HepG2 (cell line): ENCODE data around the gene CALML6. TPM values are rescaled to one million over a fixed set of nuclear protein-coding genes. Genes with fewer than 3 reads are reported as not detected.

Experiments
- ADNP ChIP-seq: sonication (generic); formaldehyde crosslinking; IDR thresholded peaks from 2 replicates; pipeline ENCODE4 v1.4.0; 2020; ENCODE audit warnings: missing genetic modification reagents
- DDIT3 ChIP-seq: sonication (generic); formaldehyde crosslinking; IDR thresholded peaks from 2 replicates; pipeline ENCODE4 v1.4.0; 2020; ENCODE audit warnings: mild to moderate bottlenecking, missing genetic modification reagents
- E2F2 ChIP-seq: sonication (generic); formaldehyde crosslinking; IDR thresholded peaks from 2 replicates; pipeline ENCODE4 v1.4.0; 2020; ENCODE audit warnings: missing genetic modification reagents, borderline replicate concordance
- EP300 ChIP-seq, 3 experiments: sonication (generic) in 1 of 3; formaldehyde crosslinking in 1 of 3; IDR thresholded peaks; 2 replicates each; pipeline versions ENCODE4 v1.5.1 to v1.6.1; 2011 to 2020; ENCODE audit warnings: low read depth in 2 of 3, low read length in 2 of 3, borderline replicate concordance in 1 of 3, improper control_type of control experiment in 1 of 3, mild to moderate bottlenecking in 1 of 3, missing genetic modification reagents in 1 of 3, moderate library complexity in 1 of 3
- HNRNPH1 ChIP-seq: fragments of 200-400 bp; formaldehyde crosslinking; optimal IDR thresholded peaks from 2 replicates; pipeline ENCODE3; 2017; ENCODE audit warnings: mild to moderate bottlenecking, low read depth, low read length
- KDM5A ChIP-seq: fragments of 200-600 bp; sonication (generic); IDR thresholded peaks from 2 replicates; pipeline ENCODE4 v1.7.0; 2018; ENCODE audit warnings: antibody characterized with exemption, mild to moderate bottlenecking, low read length, borderline replicate concordance
- NFIB ChIP-seq: sonication (generic); formaldehyde crosslinking; IDR thresholded peaks from 2 replicates; pipeline ENCODE4 v1.9.0; 2021; ENCODE audit warnings: missing genetic modification reagents, mild to moderate bottlenecking, borderline replicate concordance
- NFKBIZ ChIP-seq: IDR thresholded peaks from 2 replicates; pipeline ENCODE4 v1.6.1; 2018; ENCODE audit warnings: missing genetic modification reagents, missing compliant biosample characterization
- PAWR ChIP-seq: sonication (generic); formaldehyde crosslinking; IDR thresholded peaks from 2 replicates; pipeline ENCODE4 v1.4.0; 2020; ENCODE audit warnings: missing genetic modification reagents, mild to moderate bottlenecking, borderline replicate concordance
- PPARG ChIP-seq: conservative IDR thresholded peaks from 2 replicates; pipeline ENCODE4 v1.6.1; 2016; ENCODE audit warnings: missing biosample characterization, missing genetic modification reagents
- USF2 ChIP-seq, 2 experiments: sonication (generic) in 1 of 2; formaldehyde crosslinking in 1 of 2; IDR thresholded peaks; 2 replicates each; pipeline versions ENCODE4 v1.5.1 to v1.6.1; 2011 to 2020; ENCODE audit warnings: borderline replicate concordance in 1 of 2, low read depth in 1 of 2, low read length in 1 of 2, mild to moderate bottlenecking in 1 of 2, missing genetic modification reagents in 1 of 2, moderate library complexity in 1 of 2
- ZNF18 ChIP-seq: sonication (generic); formaldehyde crosslinking; IDR thresholded peaks from 2 replicates; pipeline ENCODE4 v1.8.0; 2022; ENCODE audit warnings: mild to moderate bottlenecking, missing genetic modification reagents; ENCODE audit not compliant: insufficient replicate concordance
- ZNF20 ChIP-seq: sonication (generic); formaldehyde crosslinking; IDR thresholded peaks from 2 replicates; pipeline ENCODE4 v1.4.0; 2020; ENCODE audit warnings: mild to moderate bottlenecking, moderate library complexity, missing genetic modification reagents
- ZNF230 ChIP-seq: sonication (generic); formaldehyde crosslinking; IDR thresholded peaks from 2 replicates; pipeline ENCODE4 v1.4.0; 2020; ENCODE audit warnings: mild to moderate bottlenecking, missing genetic modification reagents
- ZNF484 ChIP-seq: sonication (generic); formaldehyde crosslinking; IDR thresholded peaks from 2 replicates; pipeline ENCODE4 v1.5.1; 2020; ENCODE audit warnings: mild to moderate bottlenecking, low read depth, missing genetic modification reagents, borderline replicate concordance
- ZNF543 ChIP-seq: sonication (generic); formaldehyde crosslinking; IDR thresholded peaks from 2 replicates; pipeline ENCODE4 v1.4.0; 2020; ENCODE audit warnings: mild to moderate bottlenecking, missing genetic modification reagents
- ZNF629 ChIP-seq: sonication (generic); formaldehyde crosslinking; conservative IDR thresholded peaks from 2 replicates; pipeline ENCODE4 v1.5.0; 2020; ENCODE audit warnings: missing genetic modification reagents
- ZNF770 ChIP-seq: sonication (generic); formaldehyde crosslinking; IDR thresholded peaks from 2 replicates; pipeline ENCODE4 v1.5.0; 2020; ENCODE audit warnings: mild to moderate bottlenecking, missing genetic modification reagents
- ZNF790 ChIP-seq: sonication (generic); formaldehyde crosslinking; IDR thresholded peaks from 2 replicates; pipeline ENCODE4 v1.8.0; 2022; ENCODE audit warnings: missing genetic modification reagents, mild to moderate bottlenecking, borderline replicate concordance
- polyA plus RNA-seq, 8 experiments: library from polyadenylated mRNA; depleted of rRNA in 3 of 8; stranded (reverse) in 7 of 8; unstranded in 1 of 8; fragments of >200 nt; fragmentation: Illumina TruSeq in 4 of 8; extraction: Trizol in 4 of 8; gene quantifications; 2 replicates each; pipeline versions ENCODE4 v1.2.1 to v1.2.3, GENCODE V29; 2011 to 2016; ENCODE audit warnings: low read depth in 4 of 8, missing spikeins in 1 of 8, mixed read lengths in 1 of 8; ENCODE audit not compliant: insufficient read depth in 1 of 8
- total RNA-seq, 5 experiments: library from RNA; depleted of rRNA; stranded (reverse); fragments of >200 nt; fragmentation: Illumina TruSeq; extraction: Trizol; gene quantifications; 2 replicates each; pipeline ENCODE4 v1.2.3, GENCODE V29; 2016; ENCODE audit warnings: low read depth in 1 of 5

CALML6 gene
- total and polyA plus RNA-seq, 2 of the 13 experiments (the other 11 are each of a cell fraction or from before 2014, with no cell fraction given) = 0.11 to 0.12 TPM

- TF ChIP-seq PPARG = peak; percentile 82
- no peak for TF ChIP-seq NFKBIZ (CRISPR knock-in tag)
- TF ChIP-seq PAWR = no peak
- no peak for TF ChIP-seq NFIB (CRISPR knock-in tag)
- TF ChIP-seq ADNP = no peak
- no peak for TF ChIP-seq KDM5A
- TF ChIP-seq ZNF230 (CRISPR knock-in tag) = peak; percentile 80
- 0 out of 2 replicates have a peak, but pooled peaks have one; percentile 73 for TF ChIP-seq ZNF790 (CRISPR knock-in tag)
- peak; percentile 95 for TF ChIP-seq ZNF543
- TF ChIP-seq USF2 (IDR thresholded peaks at IDR 0.05; ENCODE audit: low read depth, low read length) = no peak
- peak; percentile 52; the same call in 1 of the 2 replicates for TF ChIP-seq USF2 (CRISPR knock-in tag; IDR thresholded peaks at IDR 0.05; ENCODE audit: borderline replicate concordance)
- 0 out of 2 replicates have a peak, but pooled peaks have one; percentile 47 for TF ChIP-seq E2F2 (CRISPR knock-in tag)
- peak; percentile 37 for TF ChIP-seq ZNF18 (CRISPR knock-in tag)
- TF ChIP-seq ZNF770 (CRISPR knock-in tag) = peak; percentile 66; the same call in 1 of the 2 replicates
- TF ChIP-seq HNRNPH1 = no peak
- no peak for TF ChIP-seq ZNF20 (CRISPR knock-in tag)
- TF ChIP-seq ZNF484 = no peak
- TF ChIP-seq ZNF629 = no peak
- peak in 1 of 2 experiments; percentile 49; a peak in 2 of 4 replicates for TF ChIP-seq EP300 (IDR thresholded peaks at IDR 0.05; ENCODE audit: low read depth in 2 of 2, low read length in 2 of 2)
- no peak; the same call in 1 of the 2 replicates for TF ChIP-seq EP300 (CRISPR knock-in tag; IDR thresholded peaks at IDR 0.05; ENCODE audit: borderline replicate concordance)
- no peak for TF ChIP-seq DDIT3 (CRISPR knock-in tag)
Measured at GRCh38 chr1:1942753-1943656, 27.9 kb downstream of the CALML6 start (continued).
